GM10266 (cell line): ENCODE data around the gene FHOD3.

Source experiments
- DNase-seq: peaks from one replicate; pipeline ENCODE4 v3.0.0; 2012; ENCODE audit errors: extremely low spot score
- CTCF ChIP-seq: IDR thresholded peaks from 2 replicates; pipeline ENCODE4 v1.5.1; 2012; ENCODE audit warnings: mild to moderate bottlenecking, low read depth; ENCODE audit not compliant: control insufficient read depth, insufficient read depth; ENCODE audit errors: missing control alignments

The FHOD3 gene

GRCh38 chr18:36514778-36515177, 217.3 kb downstream of the FHOD3 start:
- no peak for TF ChIP-seq CTCF
- no peak for DNase-seq

GRCh38 chr18:36516258-36516657, 218.7 kb downstream of the FHOD3 start:
- DNase-seq = no peak
- no peak for TF ChIP-seq CTCF

GRCh38 chr18:36516726-36517125, 219.2 kb downstream of the FHOD3 start:
- DNase-seq = no peak
- TF ChIP-seq CTCF = no peak

- no peak for DNase-seq
- no peak for TF ChIP-seq CTCF
These were observed 221.3 kb downstream of the FHOD3 start for GRCh38 chr18:36518839-36519238.

GRCh38 chr18:36519358-36519757, 221.8 kb downstream of the FHOD3 start:
- no peak for TF ChIP-seq CTCF
- no peak for DNase-seq

- DNase-seq = no peak
- no peak for TF ChIP-seq CTCF
These were observed 225.0 kb downstream of the FHOD3 start for GRCh38 chr18:36522509-36522908.

- TF ChIP-seq CTCF = no peak
- no peak for DNase-seq
These were observed 228.4 kb downstream of the FHOD3 start for GRCh38 chr18:36525913-36526312.
